RWPE2 (cell line): Measurements from ENCODE around the gene ESRP2.

ENCODE experiments used
- ATAC-seq: fragments of 200-7000 bp; cut with Tn5 transposase; 3 replicates; pipeline ENCODE4 v1.9.1; 2021; ENCODE audit warnings: low read depth
- DNase-seq: peaks from one replicate; pipeline ENCODE4 v3.0.0-alpha.2; 2020; ENCODE audit warnings: low spot score
- H3K27ac ChIP-seq: fragments of 450-650 bp; 2 replicates; pipeline ENCODE4 v1.5.1; 2017; ENCODE audit warnings: mild to moderate bottlenecking; ENCODE audit not compliant: poor library complexity, severe bottlenecking
- H3K27me3 ChIP-seq: fragments of 250-450 bp; sonication (Bioruptor Pico); 2 replicates; pipeline ENCODE4 v1.5.1; 2021; ENCODE audit warnings: mild to moderate bottlenecking, moderate library complexity; ENCODE audit not compliant: insufficient read depth, poor library complexity, severe bottlenecking
- H3K36me3 ChIP-seq: fragments of 250-450 bp; sonication (Bioruptor Pico); 2 replicates; pipeline ENCODE4 v1.5.1; 2020; ENCODE audit warnings: low read depth, mild to moderate bottlenecking, moderate library complexity
- H3K4me1 ChIP-seq: fragments of 250-450 bp; sonication (Bioruptor Pico); 2 replicates; pipeline ENCODE4 v1.5.1; 2021; ENCODE audit warnings: mild to moderate bottlenecking, moderate library complexity; ENCODE audit not compliant: insufficient read depth, poor library complexity, severe bottlenecking
- H3K4me3 ChIP-seq: fragments of 250-450 bp; sonication (Bioruptor Pico); 2 replicates; pipeline ENCODE4 v1.5.1; 2021; ENCODE audit warnings: mild to moderate bottlenecking, moderate library complexity; ENCODE audit not compliant: severe bottlenecking
- H3K9me3 ChIP-seq: fragments of 250-450 bp; sonication (Bioruptor Pico); 2 replicates; pipeline ENCODE4 v1.5.1; 2021; ENCODE audit warnings: mild to moderate bottlenecking, moderate library complexity; ENCODE audit not compliant: severe bottlenecking
- TF ChIP-seq, protein P1 (sequence below): fragments of 450-650 bp; IDR thresholded peaks from one replicate; pipeline ENCODE4 v1.5.1; 2017; ENCODE audit warnings: mild to moderate bottlenecking, moderate library complexity; ENCODE audit not compliant: poor library complexity, severe bottlenecking

Gene ESRP2

DNA sequence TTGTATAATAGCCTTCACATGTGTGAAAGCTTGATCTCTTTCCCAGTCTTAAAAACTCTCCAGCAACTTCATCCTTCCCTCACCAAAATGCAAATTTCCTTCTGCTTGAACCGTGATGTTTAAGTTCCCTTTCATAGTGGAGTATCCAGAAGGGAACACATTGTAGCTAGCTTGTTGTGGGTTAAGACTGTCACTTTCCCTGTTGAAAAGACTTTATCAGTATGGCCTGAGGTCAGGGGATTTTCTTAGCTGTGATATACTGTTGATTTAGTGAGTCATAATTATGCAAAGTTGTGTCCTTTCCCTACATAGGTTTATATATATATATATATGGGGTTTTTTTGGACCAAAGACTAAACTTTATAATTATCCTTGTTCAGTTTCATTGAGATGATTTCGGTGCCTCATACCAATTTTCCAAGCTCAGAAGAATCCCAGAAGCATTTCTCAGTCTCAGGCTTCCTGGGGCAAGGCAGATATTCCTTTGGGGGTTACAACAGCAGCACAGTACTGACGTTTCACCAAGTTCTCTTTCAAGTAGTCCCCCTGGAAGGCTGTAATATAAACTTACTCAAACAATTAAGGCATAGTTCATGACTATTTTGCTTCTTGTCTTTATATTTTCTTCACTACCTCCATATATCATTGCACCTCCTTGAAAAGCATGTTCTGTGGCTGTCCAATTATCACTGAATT lies 35.7 kb downstream of the ESRP2 start:
- no peaks in the 10 kb centered on the region for H3K36me3 ChIP-seq
- peak; percentile 66 for ATAC-seq

DNA sequence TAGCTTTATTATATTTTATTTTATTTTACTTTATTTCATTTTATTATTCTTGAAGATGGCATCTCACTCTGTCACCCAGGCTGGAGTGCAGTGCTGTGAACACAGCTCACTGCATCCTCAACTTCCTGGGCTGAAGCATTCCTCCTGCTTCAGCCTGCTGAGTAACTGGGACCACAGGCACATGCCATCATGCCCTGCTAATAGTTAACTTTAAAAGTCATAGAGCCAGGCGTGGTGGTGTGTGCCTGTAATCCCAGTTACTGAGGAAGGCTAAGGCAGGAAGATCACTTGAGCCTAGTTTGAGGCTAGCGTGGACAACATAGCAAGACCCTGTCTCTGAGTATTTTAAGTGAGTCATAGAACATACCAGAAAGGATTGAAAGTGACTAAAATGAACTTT lies 38.7 kb downstream of the ESRP2 start:
- TF ChIP-seq, protein P1, sequence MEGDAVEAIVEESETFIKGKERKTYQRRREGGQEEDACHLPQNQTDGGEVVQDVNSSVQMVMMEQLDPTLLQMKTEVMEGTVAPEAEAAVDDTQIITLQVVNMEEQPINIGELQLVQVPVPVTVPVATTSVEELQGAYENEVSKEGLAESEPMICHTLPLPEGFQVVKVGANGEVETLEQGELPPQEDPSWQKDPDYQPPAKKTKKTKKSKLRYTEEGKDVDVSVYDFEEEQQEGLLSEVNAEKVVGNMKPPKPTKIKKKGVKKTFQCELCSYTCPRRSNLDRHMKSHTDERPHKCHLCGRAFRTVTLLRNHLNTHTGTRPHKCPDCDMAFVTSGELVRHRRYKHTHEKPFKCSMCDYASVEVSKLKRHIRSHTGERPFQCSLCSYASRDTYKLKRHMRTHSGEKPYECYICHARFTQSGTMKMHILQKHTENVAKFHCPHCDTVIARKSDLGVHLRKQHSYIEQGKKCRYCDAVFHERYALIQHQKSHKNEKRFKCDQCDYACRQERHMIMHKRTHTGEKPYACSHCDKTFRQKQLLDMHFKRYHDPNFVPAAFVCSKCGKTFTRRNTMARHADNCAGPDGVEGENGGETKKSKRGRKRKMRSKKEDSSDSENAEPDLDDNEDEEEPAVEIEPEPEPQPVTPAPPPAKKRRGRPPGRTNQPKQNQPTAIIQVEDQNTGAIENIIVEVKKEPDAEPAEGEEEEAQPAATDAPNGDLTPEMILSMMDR, result no peak
- H3K27me3 ChIP-seq, result no peaks in the 10 kb centered on the region
- no peak overlapping the region for H3K27ac ChIP-seq
- peaks cover 6% of the 10 kb centered on the region; the same call in 1 of the 2 replicates for H3K36me3 ChIP-seq
- no peak for ATAC-seq
- DNase-seq, result no peak
- H3K4me1 ChIP-seq, result peaks cover 6% of the 10 kb centered on the region
- no peaks in the 10 kb centered on the region for H3K9me3 ChIP-seq
- H3K4me3 ChIP-seq, result no peak overlapping the region

More for the DNA sequence above, 35.7 kb downstream of the ESRP2 start:
- Histone ChIP-seq H3K27ac (no peak overlapping the region), H3K4me3 (no peak overlapping the region), H3K4me1 (peaks cover 6% of the 10 kb centered on the region), H3K27me3 (no peaks in the 10 kb centered on the region), H3K9me3 (no peaks in the 10 kb centered on the region)
- TF ChIP-seq, protein P1, result no peak
- no peak for DNase-seq

DNA sequence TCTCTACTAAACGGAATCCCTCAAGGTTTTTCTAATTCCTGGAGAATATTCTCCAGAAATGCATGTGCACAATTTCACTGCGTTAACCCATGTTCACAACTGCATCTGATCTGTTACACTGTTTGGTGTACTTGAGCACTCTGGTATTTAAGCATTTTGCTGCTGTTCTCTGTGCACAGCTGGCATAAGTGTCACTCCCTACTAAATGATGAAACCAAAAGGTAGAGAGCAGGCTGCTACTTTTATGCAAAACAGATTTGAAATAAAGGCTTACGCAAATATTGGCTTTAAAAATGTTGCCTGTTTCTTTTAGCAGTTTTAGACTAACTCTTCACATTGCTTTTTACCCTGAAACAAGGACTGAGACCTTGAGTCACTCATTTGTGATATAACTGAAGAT lies 41.7 kb downstream of the ESRP2 start:
- Histone ChIP-seq H3K4me1 (no peaks in the 10 kb centered on the region), H3K27me3 (no peaks in the 10 kb centered on the region), H3K27ac (no peak overlapping the region), H3K4me3 (no peak overlapping the region), H3K36me3 (peaks cover 16% of the 10 kb centered on the region), H3K9me3 (no peaks in the 10 kb centered on the region)
- TF ChIP-seq, protein P1, result no peak
- ATAC-seq (no peak), DNase-seq (no peak)

DNA sequence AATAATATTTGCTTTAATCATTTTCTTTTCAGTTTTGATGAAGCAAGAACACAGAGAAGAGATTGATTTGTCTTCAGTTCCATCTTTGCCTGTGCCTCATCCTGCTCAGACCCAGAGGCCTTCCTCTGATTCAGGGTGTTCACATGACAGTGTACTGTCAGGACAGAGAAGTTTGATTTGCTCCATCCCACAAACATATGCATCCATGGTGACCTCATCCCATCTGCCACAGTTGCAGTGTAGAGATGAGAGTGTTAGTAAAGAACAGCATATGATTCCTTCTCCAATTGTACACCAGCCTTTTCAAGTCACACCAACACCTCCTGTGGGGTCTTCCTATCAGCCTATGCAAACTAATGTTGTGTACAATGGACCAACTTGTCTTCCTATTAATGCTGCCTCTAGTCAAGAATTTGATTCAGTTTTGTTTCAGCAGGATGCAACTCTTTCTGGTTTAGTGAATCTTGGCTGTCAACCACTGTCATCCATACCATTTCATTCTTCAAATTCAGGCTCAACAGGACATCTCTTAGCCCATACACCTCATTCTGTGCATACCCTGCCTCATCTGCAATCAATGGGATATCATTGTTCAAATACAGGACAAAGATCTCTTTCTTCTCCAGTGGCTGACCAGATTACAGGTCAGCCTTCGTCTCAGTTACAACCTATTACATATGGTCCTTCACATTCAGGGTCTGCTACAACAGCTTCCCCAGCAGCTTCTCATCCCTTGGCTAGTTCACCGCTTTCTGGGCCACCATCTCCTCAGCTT lies 45.0 kb downstream of the ESRP2 start:
- DNase-seq, result no peak
- TF ChIP-seq, protein P1, result no peak
- Histone ChIP-seq H3K4me1 (no peaks in the 10 kb centered on the region), H3K4me3 (no peak overlapping the region), H3K27me3 (no peaks in the 10 kb centered on the region), H3K36me3 (peaks cover 22% of the 10 kb centered on the region), H3K27ac (no peak overlapping the region), H3K9me3 (no peaks in the 10 kb centered on the region)
- no peak for ATAC-seq

DNA sequence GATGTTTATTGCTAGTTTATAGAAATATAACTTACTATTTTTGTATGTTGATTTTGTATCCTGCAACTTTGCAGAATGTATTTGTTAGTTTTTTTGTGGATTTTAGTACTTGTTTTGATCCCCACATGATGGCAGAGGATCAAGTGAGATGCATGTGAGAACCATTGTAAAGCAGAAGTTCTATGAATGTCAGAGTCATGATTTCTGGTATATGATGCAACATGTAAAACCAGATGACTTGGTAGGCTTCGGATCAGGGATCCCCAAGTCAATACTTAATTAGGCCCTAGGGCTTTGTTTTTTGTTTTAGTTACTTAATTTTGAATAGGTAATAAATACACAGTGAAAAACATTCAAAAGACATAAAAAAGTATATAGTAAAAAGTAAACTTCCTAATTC lies 45.8 kb downstream of the ESRP2 start:
- Histone ChIP-seq H3K4me3 (no peak overlapping the region), H3K4me1 (no peaks in the 10 kb centered on the region), H3K36me3 (peaks cover 22% of the 10 kb centered on the region), H3K27ac (no peak overlapping the region), H3K27me3 (no peaks in the 10 kb centered on the region), H3K9me3 (no peaks in the 10 kb centered on the region)
- TF ChIP-seq, protein P1, result no peak
- ATAC-seq (no peak), DNase-seq (no peak)
